Ovary (tissue), 9 donors: ENCODE results near the gene SPANXN4. TPM values are rescaled to one million over a fixed set of nuclear protein-coding genes. Genes with fewer than 3 reads are reported as not detected.

Source experiments
- DNase-seq, 5 donors: peaks; one replicate each; pipeline ENCODE4 v3.0.0-alpha.2; 2019 to 2020
- H3K27ac ChIP-seq, 2 donors: fragments of 200-600 bp; one replicate each; pipeline versions ENCODE4 v1.5.1 to v1.8.0; 2019 to 2022
- H3K27me3 ChIP-seq: fragments of 200-600 bp; one replicate; pipeline ENCODE4 v1.8.0; 2022
- H3K36me3 ChIP-seq: fragments of 200-600 bp; sonication (generic); one replicate; pipeline ENCODE4 v1.5.1; 2019
- H3K4me1 ChIP-seq: one replicate; pipeline ENCODE4 v1.8.1; 2013; ENCODE audit warnings: mild to moderate bottlenecking, moderate library complexity; ENCODE audit not compliant: insufficient read depth
- H3K4me3 ChIP-seq: fragments of 200-600 bp; sonication (generic); one replicate; pipeline ENCODE4 v1.5.1; 2017
- H3K9me3 ChIP-seq, 2 donors: fragments of 200-600 bp in 1 of 2; sonication (generic) in 1 of 2; one replicate each; pipeline versions ENCODE4 v1.5.1 to v1.8.1; 2013 to 2019; ENCODE audit warnings: mild to moderate bottlenecking in 1 of 2, moderate library complexity in 1 of 2
- EP300 ChIP-seq: sonication (generic); formaldehyde crosslinking; IDR thresholded peaks from one replicate; pipeline ENCODE4 v1.6.1; 2017; ENCODE audit warnings: antibody characterized with exemption
- POLR2A ChIP-seq: fragments of 450-650 bp; IDR thresholded peaks from one replicate; pipeline ENCODE4 v1.6.1; 2017; ENCODE audit warnings: antibody characterized with exemption, mild to moderate bottlenecking, moderate library complexity
- WGBS, 3 donors: extraction: QIAGEN DNeasy Blood & Tissue Kit in 1 of 3; methylation state at CpG; one replicate each; pipeline versions ENCODE4 v1.1.5 to v1.1.7; 2013 to 2017; 5-methylcytosine and 5-hydroxymethylcytosine counted together
- intact Hi-C, 4 donors: fragments of 100-400 bp; cut with DNase I; formaldehyde crosslinking; loops; one replicate each; pipeline versions ENCODE4 v1.11.0 to v1.15.1; 2022 to 2023
- polyA plus RNA-seq, 2 donors: library from polyadenylated mRNA; stranded (reverse); fragments of 200-250 nt in 1 of 2; fragments of 350-450 nt in 1 of 2; fragmentation: Illumina TruSeq in 1 of 2; extraction: RNeasy Lipid Tissue Mini Kit (QIAGEN cat#74804) in 1 of 2; gene quantifications; one replicate each; pipeline ENCODE4 v1.2.3, GENCODE V29; 2013 to 2014
- total RNA-seq, 7 donors: library from RNA; depleted of rRNA in 2 of 7; stranded (reverse); fragments of >200 nt in 2 of 7; fragmentation: NEBNext Ultra II Directional in 3 of 7; extraction: Animal tissue kit (Norgen Biotek cat#: 25700) in 3 of 7; gene quantifications; one replicate each; pipeline versions ENCODE4 v1.1.0 to v1.2.4, GENCODE V29; 2016 to 2023
- TF ChIP-seq, protein P1 (sequence below), 3 donors: fragments of 450-650 bp in 2 of 3; fragments of 200-600 bp in 1 of 3; IDR thresholded peaks; one replicate each; pipeline versions ENCODE4 v1.5.1 to v1.8.0; 2016 to 2022; ENCODE audit warnings: antibody characterized with exemption in 3 of 3, mild to moderate bottlenecking in 1 of 3
- donor health status: DM: no; HTN: no; CAD: no; lungs with moderate emphysema.
- donor health status: DM: no; HTN: no; CAD: no.
- donor health status: Bipolar disorder and iron deficiency.
- donor health status: DM: yes; HTN: yes; CAD: no.
- donor health status: DM: no; HTN: no; CAD: no.
- donor health status: DM: yes; HTN: yes; CAD: no.

The SPANXN4 gene
- total and polyA plus RNA-seq, 9 donors, result not detected

DNA sequence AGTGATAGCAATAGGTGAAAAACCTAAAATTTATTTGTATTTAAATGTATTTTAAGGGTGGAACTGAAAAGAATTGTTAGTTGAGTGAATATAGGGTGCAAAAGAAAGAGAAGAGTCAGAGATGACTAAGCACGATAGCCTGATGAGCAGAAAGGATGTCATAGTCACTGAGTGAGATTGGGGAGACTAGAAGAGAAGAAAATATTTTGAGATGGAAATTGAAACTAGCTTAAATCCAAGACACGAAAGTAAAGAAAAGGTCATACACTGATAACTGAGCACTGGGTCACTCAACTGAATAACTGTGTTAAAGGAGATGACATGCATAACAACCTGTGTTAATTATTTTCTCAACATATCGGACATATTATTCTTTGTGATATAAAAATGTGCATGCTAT is 55.5 kb downstream of the SPANXN4 start:
- no peaks in the 10 kb centered on the region for H3K4me1 ChIP-seq
- no peaks in the 10 kb centered on the region for H3K27me3 ChIP-seq
- no peak overlapping the region for H3K27ac ChIP-seq
- H3K4me3 ChIP-seq, result no peak overlapping the region
- H3K36me3 ChIP-seq, result no peaks in the 10 kb centered on the region
- intact Hi-C loops, result no loop called here
- TF ChIP-seq EP300 (no peak), POLR2A (no peak)
- TF ChIP-seq, protein P1, sequence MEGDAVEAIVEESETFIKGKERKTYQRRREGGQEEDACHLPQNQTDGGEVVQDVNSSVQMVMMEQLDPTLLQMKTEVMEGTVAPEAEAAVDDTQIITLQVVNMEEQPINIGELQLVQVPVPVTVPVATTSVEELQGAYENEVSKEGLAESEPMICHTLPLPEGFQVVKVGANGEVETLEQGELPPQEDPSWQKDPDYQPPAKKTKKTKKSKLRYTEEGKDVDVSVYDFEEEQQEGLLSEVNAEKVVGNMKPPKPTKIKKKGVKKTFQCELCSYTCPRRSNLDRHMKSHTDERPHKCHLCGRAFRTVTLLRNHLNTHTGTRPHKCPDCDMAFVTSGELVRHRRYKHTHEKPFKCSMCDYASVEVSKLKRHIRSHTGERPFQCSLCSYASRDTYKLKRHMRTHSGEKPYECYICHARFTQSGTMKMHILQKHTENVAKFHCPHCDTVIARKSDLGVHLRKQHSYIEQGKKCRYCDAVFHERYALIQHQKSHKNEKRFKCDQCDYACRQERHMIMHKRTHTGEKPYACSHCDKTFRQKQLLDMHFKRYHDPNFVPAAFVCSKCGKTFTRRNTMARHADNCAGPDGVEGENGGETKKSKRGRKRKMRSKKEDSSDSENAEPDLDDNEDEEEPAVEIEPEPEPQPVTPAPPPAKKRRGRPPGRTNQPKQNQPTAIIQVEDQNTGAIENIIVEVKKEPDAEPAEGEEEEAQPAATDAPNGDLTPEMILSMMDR (IDR thresholded peaks at IDR 0.05), result no peak
- WGBS, 3 donors, result 78 to 81% (median 78%) methylated on average over 3 of the region's 3 CpGs
- DNase-seq, result no peak
- no peaks in the 10 kb centered on the region for H3K9me3 ChIP-seq

DNA sequence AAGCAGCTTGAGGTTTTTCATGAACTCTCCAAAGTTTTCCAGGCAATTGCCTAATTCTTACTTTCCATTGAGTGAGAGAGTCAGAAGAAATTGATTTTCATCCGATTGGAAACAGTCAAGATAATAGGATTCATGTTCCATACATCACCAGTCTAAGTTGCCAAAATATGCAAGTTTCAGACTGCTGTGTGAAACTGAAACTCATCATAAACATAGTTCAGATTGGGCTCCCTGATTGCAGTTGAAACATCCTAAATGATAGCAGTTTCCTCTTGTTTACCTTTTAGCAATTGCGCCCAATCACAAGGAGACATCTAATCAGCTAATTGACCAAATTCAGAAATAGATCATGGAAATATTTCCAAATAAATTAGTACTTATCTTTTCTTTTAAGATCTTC is 56.8 kb downstream of the SPANXN4 start:
- no peaks in the 10 kb centered on the region for H3K4me1 ChIP-seq
- DNase-seq, result no peak
- H3K4me3 ChIP-seq, result no peak overlapping the region
- H3K27me3 ChIP-seq, result no peaks in the 10 kb centered on the region
- TF ChIP-seq EP300 (no peak), POLR2A (no peak)
- TF ChIP-seq, protein P1 (IDR thresholded peaks at IDR 0.05), result no peak
- 74 to 82% (median 81%) methylated on average over 2 of the region's 2 CpGs for WGBS, 3 donors
- no peak overlapping the region for H3K27ac ChIP-seq
- intact Hi-C loops, result no loop called here
- no peaks in the 10 kb centered on the region for H3K9me3 ChIP-seq
- no peaks in the 10 kb centered on the region for H3K36me3 ChIP-seq
